Anterior cingulate cortex (tissue), 58 donors: ENCODE measurements around the gene ZNF226.
"Not testable (repeated sequence)": the region's sequence is repeated elsewhere in the genome, so short reads cannot be mapped to it uniquely, and the experiment has no call there.

Source experiments
- DNase-seq, 58 donors: peaks; one replicate each; lab custom pipeline; 2025; lab: John Stamatoyannopoulos, UW

ZNF226 gene

DNA sequence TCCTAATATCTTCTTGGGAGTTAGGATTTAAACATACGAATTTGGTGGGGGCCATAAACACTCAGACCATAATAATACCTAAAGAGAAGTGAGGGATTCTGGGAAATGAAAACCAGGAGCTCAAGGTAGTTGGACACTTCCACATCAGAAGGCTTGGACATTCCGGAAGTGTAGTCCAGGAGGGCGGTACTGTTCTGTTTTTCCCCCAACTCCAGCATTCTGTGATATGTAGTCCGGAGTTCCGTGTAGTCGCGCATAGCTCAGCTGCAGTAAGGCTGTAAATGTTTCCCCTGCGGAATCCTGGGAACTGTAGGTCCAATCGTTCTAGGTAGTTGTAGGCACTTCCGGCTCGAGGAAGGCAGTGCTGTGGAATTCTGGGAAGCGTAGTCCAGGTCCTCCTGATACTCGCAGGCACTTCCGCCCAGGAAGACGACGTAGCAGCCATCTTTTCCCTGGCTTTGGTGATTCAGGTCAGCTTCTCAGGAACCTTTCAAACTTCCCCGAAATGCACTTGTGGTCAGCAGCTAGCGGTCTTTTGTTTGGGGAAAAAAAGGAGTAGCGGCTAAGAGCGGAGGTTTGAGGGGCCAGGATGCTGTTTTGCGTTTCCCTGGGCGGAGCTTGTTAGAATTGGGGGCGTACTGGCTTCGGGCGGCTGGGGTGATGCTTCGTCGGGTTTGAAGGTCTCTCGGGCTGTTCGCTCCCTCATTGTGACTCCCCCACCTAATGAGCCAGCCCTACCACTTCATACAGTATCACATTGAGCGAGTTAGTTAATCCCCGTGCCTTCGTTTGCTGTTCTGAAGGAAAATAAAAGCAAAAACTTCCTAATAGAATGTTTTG is at the start of gene ZNF226:
Gene ZNF226, plus strand, starts transcription at position 428 of the 840 bp plus-strand sequence. CDS start 4,981 bp downstream, outside the sequence.
- peak in 57 of 58 donors; percentile 37 to 98 (median 92) for DNase-seq

DNA sequence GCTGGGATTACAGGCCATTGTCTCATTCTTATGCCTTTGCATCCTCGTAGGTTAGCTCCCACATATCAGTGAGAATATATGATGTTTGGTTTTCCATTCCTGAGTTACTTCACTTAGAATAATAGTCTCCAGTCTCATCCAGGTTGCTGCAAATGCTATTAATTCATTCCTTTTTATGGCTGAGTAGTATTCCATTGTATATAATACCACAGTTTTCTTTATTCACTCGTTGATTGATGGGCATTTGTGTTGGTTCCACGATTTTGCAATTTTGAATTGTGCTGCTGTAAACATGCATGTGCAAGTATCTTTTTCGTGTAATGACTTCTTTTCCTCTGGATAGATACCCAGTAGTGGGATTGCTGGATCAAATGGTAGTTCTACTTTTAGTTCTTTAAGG is 43.7 kb upstream of the ZNF226 start:
- not testable (repeated sequence) for DNase-seq

DNA sequence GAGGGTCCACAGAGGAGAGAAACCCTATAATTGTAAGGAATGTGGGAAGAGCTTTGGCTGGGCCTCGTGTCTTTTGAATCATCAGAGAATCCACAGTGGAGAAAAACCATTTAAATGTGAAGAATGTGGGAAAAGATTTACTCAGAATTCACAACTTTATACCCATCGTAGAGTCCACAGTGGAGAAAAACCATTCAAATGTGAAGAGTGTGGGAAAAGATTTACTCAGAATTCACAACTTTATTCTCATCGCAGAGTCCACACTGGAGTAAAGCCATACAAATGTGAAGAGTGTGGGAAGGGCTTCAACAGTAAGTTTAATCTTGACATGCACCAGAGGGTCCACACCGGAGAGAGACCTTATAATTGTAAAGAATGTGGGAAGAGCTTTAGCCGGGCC is 32.9 kb upstream of the ZNF226 start:
- DNase-seq = no peak

DNA sequence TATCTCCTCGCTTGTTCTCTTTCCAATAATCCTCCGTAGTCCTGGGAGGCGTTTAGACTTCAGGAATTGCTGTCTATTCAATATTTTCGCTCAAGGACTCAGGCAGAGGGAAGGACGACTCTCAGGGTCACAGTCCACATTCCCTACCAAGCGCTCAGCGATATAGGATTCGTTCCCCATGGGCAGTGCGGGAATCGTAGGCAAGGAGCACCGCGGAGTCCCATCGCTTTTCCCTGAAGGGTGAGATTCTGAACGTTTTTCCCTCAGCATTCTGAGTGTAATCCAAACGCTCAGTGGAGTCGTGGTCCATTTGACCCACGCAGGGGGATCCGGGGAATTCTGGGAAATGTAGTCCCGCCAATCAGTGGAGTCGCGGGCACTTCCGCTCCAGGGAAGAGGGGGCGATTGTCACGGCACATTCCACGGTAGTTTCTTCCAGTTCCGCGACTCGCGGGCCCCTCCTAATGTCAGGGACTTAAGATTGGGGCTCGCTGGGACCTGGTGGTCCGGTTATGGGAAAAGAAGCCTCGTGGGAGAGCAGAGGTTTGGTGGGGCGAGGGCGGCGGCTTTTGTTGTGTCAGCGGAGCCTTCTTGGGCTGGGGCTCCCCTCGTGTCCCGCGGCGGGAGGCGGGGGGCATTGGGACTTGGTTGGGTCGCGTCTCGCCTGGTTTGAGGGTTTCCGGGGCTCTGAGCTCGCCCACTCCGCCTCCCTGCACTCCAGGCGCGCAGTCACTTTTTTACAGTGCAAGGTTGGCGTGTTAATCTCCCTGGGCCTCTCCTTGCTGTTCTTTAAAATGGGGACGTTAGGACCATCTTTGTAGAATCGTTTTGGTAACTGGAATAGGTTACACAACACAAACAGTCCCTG is 23.5 kb upstream of the ZNF226 start, which contains the start of gene ZNF234:
Gene ZNF234, plus strand, starts transcription at position 364 of the 868 bp plus-strand sequence. CDS start 3,079 bp downstream, outside the sequence.
- peak in 57 of 58 donors; percentile 22 to 92 (median 81) for DNase-seq

DNA sequence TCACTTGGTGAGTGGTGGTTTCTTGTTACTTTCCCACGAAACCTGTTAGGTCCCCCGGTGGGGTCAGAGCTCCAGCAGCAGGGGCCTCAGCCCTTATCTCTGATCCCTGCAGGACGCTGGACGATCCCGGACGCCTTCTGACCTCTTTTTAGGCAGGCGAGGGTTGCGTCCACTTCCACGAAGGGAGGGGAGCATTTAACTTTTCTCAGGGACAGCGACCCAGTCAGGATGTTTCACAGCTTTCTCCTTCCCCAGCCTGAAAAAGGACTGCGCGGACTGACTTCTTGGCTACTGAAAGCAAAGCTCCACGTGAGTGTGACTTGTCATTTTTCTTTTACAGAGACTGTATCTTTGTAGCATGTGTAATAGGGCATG is 22.9 kb upstream of the ZNF226 start:
- peak in 8 of 58 donors; percentile 0 to 26 (median 10) for DNase-seq

DNA sequence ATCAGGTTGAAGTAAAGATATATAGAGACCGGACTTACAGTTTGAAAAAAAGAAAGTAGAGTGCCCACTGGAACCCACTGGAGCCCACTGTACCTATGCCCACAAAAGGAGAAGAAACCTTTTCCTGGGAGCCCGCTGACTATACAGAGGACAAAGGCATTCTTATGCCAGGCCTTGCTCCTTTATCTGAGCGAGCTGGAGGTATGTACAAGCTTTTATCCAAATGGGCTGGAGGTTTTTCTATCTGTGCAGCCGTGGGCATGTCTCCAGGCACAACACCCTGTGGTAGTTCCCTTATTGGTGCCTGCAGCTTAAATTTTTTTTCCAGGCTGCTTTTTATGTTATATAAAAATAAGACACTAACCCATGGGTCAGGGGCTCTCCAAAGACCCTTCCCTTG is 15.1 kb upstream of the ZNF226 start:
- no peak for DNase-seq

DNA sequence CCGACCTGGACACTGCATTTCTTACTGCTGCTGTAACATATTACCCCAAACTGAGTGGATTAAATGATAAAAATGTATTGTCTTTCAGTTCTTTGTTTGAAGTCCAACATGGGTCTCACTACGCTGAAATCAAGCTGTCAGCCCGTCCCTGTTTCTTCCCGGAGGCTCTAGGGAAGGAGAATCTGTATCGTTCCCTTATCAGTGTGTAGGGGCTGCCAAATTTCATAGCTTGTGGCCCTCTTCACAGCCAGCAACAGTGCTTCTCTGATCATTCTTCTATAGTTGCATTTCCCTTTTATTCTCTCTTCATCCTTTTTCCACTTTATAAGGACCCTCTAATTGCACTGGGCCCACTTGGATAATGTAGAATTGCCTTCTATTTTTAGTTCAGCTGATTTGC is 13.4 kb upstream of the ZNF226 start:
- no peak for DNase-seq

DNA sequence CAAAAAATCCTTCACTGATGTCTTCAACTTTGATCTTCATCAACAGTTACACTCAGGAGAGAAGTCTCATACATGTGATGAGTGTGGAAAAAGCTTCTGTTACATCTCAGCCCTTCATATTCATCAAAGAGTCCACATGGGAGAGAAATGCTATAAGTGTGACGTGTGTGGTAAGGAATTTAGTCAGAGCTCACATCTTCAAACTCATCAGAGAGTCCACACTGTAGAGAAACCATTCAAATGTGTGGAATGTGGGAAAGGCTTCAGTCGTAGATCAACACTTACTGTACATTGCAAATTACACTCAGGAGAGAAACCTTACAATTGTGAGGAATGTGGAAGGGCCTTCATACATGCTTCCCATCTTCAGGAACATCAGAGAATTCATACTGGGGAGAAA is 8.4 kb upstream of the ZNF226 start:
- no peak for DNase-seq

DNA sequence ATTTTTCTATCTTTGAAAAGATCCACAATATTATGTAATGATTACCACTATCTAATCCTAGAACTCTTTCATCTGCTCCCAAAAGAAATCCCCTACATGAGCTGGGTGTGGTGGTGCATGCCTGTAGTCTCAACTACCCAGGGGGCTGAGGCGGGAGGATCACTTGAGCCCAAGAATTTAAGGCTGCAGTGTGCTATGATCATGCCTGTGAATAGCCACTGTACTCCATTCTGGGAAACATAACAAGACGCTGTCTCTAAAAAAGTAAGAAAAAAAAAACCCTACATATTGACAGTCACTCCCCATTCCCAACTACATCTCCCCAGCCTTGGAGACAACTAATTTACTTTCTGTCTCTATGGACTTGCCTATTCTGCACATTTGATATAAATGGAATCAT is 1.1 kb upstream of the ZNF226 start:
- no peak for DNase-seq

DNA sequence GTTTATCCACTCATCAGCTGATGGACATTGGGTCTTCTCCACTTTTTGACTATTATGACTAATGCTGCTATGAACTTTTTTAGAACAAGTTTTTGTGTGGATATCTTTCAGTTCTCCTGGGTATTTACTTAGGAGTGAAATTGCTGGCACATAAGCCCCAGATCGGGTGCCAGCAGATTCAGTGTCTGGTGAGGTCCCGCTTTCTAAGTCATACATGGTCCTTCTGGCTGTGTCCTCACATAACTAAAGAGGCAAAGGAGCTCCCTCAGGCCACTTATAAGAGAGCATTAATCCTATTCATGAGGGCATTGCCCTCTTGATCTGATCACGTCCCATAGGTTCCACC is 600 bp upstream of the ZNF226 start:
- DNase-seq = peak in 1 of 58 donors; percentile 28

DNA sequence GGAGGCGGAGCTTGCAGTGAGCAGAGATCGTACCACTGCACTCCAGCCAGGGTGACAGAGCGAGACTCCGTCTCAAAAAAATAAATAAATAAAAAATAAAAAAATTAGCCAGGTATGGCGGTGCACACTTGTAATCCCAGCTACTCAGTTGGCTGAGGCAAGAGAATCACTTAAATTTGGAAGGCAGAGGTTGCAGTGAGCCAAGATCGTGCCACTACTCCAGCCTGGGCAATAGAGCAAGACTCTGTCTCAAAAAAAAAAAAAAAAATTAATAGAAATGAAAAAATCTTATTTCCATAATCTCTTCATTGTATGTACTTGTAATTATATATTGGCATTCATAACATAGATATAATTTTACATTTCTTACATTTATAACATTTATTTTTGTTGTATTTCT is 5.8 kb downstream of the ZNF226 start:
- not testable (repeated sequence) for DNase-seq

DNA sequence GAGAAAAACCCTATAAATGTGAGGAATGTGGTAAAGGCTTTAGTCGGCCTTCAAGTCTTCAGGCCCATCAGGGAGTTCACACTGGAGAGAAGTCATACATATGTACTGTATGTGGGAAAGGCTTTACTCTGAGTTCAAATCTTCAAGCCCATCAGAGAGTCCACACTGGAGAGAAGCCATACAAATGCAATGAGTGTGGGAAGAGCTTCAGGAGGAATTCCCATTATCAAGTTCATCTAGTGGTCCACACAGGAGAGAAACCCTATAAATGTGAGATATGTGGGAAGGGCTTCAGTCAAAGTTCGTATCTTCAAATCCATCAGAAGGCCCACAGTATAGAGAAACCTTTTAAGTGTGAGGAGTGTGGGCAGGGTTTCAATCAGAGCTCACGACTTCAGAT is 11.7 kb downstream of the ZNF226 start:
- DNase-seq = no peak

DNA sequence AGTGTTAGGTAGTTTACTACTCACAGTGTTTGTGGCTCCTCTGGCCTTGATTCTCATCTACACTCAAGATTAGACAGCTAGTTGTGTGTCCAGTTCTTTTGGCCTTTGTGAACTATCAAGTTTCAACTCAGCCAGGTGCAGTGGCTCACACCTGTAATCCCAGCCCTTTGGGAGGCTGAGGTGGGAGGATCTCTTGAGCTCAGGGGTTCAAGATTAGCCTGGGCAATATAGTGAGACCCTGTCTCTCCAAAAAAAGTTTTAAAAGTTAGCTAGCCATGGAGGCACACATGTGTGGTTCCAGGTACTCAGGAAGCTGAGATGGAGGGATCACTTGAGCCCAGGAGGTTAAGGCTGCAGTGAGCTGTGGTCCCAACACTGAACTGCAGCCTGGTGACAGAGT is 16.1 kb downstream of the ZNF226 start:
- DNase-seq = no peak

DNA sequence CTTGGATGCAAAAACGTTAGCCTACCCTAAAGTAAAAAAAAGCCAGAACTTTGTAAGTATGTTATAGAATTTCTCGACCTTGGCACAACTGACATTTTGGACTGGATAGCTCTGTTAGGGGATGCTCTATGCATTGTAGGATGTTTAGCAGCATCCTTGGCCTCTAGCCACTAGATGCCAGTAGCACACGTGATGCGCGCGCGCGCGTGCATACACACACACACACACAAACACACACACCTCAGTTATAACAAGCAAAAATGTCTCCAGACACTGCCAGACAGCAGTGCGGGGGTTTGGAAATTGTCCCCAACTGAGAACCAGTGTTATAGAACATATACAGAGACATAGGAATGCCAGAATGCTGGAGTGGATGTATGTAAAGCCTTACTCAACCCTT is 17.2 kb downstream of the ZNF226 start:
- no peak for DNase-seq

DNA sequence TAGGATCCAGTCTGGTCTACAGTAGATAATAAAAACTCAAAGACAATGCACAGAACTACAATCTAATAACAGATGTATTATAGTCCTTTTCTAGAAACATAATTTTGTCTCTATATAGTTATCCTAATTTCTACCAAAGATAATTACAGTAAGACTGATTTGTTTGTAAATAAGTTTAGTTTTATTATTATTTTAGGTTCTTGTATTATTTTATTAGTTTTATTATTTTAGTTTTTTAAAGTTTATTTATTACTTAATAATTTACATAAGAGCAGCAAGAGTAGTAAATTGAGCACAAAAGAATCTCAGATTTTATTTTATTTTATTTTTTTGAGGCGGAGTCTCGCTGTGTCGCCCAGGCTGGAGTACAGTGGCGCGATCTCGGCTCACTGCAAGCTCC is 25.1 kb downstream of the ZNF226 start:
- no peak for DNase-seq

DNA sequence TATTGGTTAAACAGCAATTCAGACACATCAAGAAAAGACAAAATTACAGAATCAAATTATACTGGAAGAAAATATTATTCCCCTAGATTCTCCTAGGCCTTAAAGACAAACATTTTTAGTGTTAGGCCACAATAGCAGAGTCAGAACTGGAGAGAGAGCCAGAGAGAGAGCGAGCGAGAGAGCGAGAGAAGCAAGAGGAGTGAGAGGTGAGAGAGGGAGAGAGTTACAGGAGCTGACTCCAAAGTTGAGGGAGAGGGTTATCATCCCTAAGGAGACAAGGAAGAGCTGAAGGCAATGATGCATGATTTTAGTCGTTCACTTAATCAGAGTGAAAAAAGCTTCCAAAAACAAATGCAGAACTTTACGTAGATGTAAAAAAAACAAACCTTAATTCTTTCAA is 27.2 kb downstream of the ZNF226 start:
- DNase-seq = no peak

DNA sequence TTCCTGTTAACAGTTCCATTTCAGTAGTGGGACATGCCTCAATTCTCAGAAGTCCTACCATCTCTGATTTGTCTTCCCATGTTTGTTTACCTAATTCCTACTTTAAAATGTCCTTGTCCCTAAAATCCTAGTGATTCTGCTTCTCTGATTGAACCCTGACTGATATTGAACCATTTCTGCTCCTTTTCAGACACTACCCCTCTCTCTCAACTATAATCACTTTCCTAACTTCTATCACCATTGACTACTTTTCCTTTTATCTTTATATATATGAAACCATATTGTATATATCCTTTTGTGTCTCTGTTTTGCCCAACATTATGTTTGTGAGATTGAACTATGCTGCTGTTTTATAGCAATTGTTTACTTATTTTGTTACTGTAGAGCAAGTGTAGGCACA is 31.9 kb downstream of the ZNF226 start:
- DNase-seq = no peak

DNA sequence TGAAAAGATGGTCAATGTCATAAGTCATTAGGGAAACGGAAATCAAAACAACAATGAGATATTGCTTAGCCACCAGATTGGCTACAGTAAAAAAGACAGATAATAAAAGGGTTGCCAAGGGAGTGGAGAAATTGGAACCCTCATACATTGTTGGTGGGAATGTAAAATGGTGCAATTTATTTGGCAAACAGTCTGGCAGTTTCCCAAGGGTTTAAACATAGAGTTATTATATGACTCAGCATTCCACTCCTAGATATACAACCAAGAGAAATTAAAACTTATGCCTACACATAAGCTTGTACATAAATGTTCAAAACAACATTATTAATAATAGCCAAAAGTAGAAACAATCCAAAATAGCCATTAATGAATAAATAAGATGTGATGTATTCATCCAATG is 37.6 kb downstream of the ZNF226 start:
- DNase-seq = no peak

DNA sequence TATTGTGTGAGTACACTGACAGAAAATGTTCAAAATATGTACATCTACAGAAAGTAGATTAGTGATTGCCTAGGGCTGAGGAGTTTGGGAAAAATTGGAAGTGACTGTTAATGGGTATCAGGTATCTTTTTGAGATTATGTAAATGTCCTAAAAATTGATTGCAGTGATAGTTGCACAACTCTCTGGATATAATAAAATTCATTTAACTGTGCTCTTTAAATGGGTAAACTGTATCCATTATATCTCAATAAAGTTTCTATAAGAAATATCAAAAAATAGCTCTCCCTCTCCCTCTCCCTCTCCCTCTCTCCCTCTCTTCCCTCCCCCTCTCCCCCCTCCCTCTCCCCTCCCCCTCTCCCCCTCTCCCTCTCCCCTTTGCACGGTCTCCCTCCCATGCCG is 38.1 kb downstream of the ZNF226 start:
- DNase-seq = no peak

DNA sequence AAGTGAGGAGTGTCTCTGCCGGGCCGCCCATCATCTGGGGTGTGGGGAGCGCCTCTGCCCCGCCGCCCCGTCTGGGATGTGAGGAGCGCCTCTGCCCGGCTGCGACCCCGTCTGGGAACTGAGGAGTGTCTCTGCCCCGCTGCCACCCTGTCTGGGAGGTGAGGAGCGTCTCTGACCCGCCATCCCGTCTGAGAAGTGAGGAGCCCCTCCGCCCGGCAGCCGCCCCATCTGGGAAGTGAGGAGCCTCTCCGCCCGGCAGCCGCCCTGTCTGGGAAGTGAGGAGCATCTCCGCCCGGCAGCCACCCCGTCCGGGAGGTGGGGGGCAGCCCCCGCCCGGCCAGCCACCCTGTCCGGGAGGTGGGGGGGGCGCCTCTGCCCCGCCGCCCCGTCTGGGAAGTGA is 39.0 kb downstream of the ZNF226 start:
- not testable (repeated sequence) for DNase-seq

DNA sequence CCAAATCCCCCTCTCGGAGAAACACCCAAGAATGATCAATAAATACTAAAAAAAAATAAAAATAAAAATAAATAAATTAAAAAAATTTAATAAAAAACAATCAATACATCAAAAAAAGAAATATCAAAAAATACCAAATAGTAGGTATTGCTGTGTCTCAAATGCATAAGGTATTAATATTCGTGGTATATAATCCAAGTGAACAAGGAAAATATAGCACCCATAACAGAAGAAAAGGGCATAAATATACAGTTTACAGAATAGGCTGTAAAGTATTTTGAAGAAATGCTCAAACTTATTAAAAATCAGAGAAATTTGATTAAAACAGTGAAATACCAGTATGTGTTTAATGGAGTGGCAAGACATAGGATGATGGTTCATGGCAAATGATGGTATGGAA is 39.9 kb downstream of the ZNF226 start:
- no peak for DNase-seq
